Measurements from ENCODE around the gene EID2.
A peak's percentile ranks its signal among the peaks of the same experiment; 100 is the strongest.

Gene EID2, protein sequence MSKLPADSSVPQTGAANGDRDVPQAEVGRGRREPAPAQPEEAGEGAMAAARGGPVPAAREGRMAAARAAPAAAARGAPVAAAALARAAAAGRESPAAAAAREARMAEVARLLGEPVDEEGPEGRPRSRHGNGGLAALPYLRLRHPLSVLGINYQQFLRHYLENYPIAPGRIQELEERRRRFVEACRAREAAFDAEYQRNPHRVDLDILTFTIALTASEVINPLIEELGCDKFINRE

GRCh38 chr19:39539518-39540332, at the start of gene EID2:
EID2 (minus strand) TSS chr19:39540161; CDS start chr19:39540079, 82 bp downstream.
- peak; percentile 96 for DNase-seq (ENCODE audit: low spot score)

DNA sequence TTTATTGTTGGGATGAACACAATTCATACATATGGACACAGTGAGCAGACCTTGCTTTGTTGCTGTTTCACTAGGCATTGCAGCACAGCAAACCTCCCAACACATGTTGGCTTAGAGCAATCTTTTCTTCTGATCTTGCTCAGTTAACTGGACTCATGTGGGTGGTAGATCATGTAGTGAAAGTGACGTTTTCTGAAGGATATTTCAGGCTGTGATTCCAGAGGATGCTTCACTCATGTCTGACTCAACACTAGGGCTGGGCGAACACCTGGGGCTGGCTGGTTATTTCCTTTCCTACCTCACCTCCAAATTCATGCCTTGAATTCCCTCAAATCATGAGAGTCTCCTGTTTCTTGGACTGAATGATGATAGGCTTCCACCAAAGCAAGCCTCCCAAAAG, 48.1 kb upstream of the EID2 start:
- DNase-seq (ENCODE audit: low spot score): no peak

- no peak for DNase-seq (ENCODE audit: low spot score)
These were observed 47.5 kb upstream of the EID2 start for GRCh38 chr19:39587496-39587895.

DNA sequence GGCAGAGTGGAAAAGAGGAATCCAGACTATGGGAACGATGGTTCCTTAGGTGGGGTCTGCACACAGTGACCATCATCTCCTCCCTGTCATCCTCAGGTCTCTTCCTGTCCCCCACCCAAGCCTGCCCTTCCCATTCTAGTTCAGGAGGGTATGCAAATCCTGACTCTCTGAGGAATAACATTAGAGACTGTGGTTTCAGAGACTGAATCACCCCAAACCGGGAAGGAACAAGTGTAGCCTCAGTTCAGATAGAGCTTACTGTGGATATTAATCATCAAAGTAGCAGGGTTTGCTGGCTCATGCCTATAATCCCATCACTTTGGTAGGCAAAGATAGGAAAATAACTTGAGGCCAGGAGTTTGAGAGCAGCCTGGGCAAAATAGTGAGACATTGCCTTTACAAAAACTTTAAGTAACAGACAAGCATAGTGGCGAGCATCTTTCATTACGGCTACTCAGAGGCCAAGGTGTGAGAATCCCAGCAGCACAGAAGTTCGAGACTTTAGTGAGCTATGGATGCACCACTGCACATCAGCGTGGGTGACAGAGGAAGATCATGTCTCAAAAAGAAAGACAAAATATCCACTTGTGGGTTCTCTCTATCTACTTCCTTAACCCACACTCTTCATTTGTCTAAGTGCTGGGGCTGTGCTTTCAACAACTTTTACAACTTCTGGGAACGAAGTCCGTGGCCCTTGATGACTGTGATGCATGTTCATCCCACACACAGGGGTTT, 43.1 kb upstream of the EID2 start:
- DNase-seq (ENCODE audit: low spot score): no peak

DNA sequence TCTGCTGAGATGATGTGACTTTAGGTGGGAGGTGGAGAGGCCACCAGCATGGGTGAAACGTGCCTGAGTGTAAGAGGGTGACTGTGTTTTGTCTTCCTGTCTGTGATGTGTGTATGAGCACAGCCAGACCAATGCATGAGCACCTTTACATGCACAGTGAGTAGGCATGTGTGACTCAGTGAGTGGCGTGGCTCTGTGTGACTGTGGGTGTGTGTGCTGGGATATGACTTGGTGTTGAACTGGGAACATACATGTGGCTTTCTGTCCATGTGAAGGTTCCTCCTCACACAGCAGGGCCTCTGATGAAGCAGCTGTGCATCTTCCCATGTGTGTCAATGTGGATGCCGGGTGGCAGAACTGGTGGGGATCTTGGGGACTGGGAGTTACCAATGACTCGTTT, 42.5 kb upstream of the EID2 start:
- no peak for DNase-seq (ENCODE audit: low spot score)

DNA sequence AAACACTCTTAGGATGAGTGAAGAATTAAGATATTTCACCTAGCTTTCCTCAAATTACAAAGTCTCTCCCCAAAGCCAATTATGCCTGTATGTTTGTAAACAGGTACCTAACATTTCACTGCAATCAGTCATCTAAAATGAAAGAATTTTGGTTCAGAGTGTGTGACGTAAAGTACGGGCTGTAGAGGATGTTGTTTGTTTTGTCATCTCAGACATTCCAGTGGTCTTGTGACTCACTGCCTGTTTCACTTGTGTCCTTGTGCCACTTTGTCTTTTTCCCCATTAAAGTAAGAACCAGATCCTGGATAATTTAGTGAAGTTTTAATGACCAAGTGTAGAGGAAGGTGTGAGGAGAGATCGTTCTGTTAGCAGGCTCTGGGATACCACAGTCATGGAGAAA, 28.6 kb upstream of the EID2 start:
- DNase-seq (ENCODE audit: low spot score): no peak

DNA sequence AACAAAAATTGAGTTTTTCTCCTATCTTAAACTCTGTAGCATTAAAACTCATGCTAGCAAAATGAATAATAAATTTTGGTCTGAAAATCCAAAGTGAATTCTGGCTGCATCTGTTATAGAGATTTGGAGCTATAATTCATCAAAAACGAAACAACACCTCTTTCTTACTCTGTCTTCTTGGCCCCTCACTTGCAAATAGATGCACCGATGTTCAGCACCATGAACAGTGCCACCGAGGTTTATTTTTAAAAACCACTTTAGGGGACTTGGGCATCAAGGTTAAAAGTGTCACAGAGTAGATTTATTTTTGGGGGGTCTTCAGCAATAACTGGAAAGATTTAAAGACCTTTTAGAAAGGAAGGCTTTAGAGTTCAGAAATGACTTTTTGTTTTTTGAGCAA, 26.1 kb upstream of the EID2 start:
- DNase-seq (ENCODE audit: low spot score): no peak

GRCh38 chr19:39563408-39563807, 23.4 kb upstream of the EID2 start:
- DNase-seq (ENCODE audit: low spot score): no peak

GRCh38 chr19:39558624-39559117, 18.7 kb upstream of the EID2 start:
- DNase-seq (ENCODE audit: low spot score): no peak

GRCh38 chr19:39557811-39558623, 18.1 kb upstream of the EID2 start:
- DNase-seq (ENCODE audit: low spot score): no peak

GRCh38 chr19:39555883-39556282, 15.9 kb upstream of the EID2 start:
- no peak for DNase-seq (ENCODE audit: low spot score)

GRCh38 chr19:39554701-39555311, 14.8 kb upstream of the EID2 start:
- no peak for DNase-seq (ENCODE audit: low spot score)

DNA sequence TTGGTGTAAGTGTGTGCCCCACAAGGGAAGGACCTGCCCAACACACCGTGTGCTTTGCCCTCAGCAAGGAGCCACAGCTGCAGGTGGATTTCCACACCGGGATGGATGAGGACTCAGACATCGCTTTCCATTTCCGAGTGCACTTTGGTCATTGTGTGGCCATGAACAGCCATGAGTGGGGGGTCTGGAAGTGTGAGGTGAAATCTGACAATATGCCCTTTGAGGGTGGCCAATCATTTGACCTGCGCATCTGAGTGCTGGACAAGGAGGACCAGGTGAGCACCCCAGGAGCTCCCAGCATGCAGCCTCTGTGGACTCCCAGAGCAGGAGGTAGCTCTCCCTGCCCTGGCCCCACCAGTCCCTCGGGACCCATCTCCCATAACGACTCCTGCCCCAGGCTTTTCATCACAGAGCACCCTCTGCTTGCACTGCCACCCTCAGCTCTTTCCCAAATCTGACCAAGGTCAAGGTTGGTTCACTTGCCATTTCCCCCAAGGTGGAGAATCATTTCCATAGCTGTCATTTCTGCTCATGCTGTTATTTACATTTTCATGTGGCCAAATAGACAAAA, 13.2 kb upstream of the EID2 start:
- no peak for DNase-seq (ENCODE audit: low spot score)

DNA sequence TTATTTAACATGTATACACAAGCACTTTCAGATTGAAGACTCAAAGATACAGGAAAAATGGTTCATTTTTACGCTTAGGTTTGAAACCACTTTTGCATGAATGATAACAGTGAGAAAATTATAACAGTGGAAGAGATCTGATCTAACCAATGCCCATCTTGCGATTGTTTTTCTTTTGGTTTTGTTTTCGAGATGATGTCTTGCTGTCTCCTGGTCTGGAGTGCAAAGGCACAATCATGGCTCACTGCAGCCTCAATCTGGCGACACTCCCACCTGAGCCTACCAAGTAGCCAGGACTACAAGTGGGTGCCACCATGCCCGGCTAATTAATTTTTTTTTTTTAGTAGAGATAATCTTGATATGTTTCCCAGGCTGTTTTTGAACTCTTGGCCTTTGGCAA, 10.2 kb upstream of the EID2 start:
- DNase-seq (ENCODE audit: low spot score): no peak

DNA sequence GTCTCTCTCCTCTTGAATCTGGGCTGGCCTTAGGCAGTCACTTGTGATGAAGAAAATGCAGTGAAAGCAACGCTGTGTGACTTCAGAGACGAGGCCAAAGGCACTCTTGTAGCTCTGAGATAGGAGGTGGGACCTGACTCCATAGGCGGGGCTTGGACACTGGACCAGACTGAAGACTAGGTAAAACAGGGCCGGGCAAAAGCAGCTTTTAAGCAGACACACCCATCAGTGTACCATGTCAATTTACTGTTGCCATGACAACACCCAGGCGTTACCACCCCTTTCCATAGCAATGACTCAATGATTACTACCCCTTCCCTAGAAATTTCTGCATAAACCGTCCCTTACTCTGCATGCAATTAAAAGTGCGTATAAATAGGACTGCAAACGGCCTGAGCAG, 6.6 kb upstream of the EID2 start:
- DNase-seq (ENCODE audit: low spot score): no peak

- no peak for DNase-seq (ENCODE audit: low spot score)
These were observed 5.0 kb upstream of the EID2 start for GRCh38 chr19:39544911-39545310.

GRCh38 chr19:39544226-39544903, 4.4 kb upstream of the EID2 start:
- DNase-seq (ENCODE audit: low spot score): no peak

- no peak for DNase-seq (ENCODE audit: low spot score)
These were observed 3.5 kb upstream of the EID2 start for GRCh38 chr19:39543477-39543857.

DNA sequence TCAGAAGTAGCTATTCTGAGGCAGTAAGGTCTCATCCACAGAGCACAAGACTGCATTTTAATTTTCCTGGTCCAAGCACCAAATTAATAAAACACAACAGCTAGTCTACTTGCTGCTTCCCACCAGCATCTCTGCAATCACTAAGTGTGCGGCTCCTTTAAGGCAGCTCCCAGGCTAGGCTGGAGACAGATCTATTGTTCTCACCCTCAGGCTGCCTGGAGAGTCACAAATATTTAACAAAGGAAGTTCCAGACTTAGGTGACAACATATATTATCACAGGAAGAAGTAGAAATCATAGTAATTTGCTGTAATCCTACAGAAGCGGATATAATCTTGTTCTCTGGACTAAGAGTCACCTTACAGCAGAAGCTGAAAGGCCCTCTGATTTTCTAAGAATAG, 2.2 kb upstream of the EID2 start:
- no peak for DNase-seq (ENCODE audit: low spot score)

DNA sequence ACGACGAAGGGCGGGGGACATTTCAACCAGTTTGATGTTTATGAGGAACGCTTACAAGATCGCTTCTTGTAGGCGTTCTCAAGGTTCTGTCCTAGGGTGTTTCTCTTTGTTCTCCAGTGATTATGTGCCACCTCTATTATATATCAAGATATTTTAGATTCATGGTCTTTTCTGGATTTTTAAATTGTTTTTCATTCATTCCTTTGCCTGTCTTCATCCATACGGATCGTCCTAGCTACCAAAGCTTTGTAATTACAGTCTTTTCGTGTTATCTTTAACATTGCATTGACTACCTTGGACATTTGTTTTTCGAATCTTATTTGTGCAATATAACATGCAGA, 342 bp upstream of the EID2 start:
- no peak for DNase-seq (ENCODE audit: low spot score)

- no peak for DNase-seq (ENCODE audit: low spot score)
These were observed 820 bp downstream of the EID2 start for GRCh38 chr19:39539165-39539517.
